Karpas-422 (cell line): ENCODE results near the gene ADARB2. TPM values are rescaled to one million over a fixed set of nuclear protein-coding genes. Genes with fewer than 3 reads are reported as not detected.

Source experiments
- DNase-seq: peaks from one replicate; pipeline ENCODE4 v3.0.0-alpha.2; 2015
- H2AFZ ChIP-seq: fragments of 200-600 bp; sonication (generic); 2 replicates; pipeline ENCODE4 v1.6.1; 2014; ENCODE audit warnings: antibody characterized with exemption, low read length, mixed read lengths
- H3K27ac ChIP-seq: fragments of 200-600 bp; sonication (generic); 2 replicates; pipeline ENCODE4 v1.5.1; 2014; ENCODE audit warnings: mild to moderate bottlenecking, low read length, moderate library complexity
- H3K27me3 ChIP-seq: fragments of 200-600 bp; sonication (generic); 2 replicates; pipeline ENCODE4 v1.6.1; 2014; ENCODE audit warnings: low read length, mixed read lengths
- H3K36me3 ChIP-seq: fragments of 200-600 bp; sonication (generic); 2 replicates; pipeline ENCODE4 v1.6.1; 2014; ENCODE audit warnings: low read length, mixed read lengths; ENCODE audit not compliant: insufficient read depth
- H3K4me1 ChIP-seq: fragments of 200-600 bp; sonication (generic); 2 replicates; pipeline ENCODE4 v1.6.1; 2014; ENCODE audit warnings: mild to moderate bottlenecking, low read length, mixed read lengths
- H3K4me2 ChIP-seq: fragments of 200-600 bp; sonication (generic); 2 replicates; pipeline ENCODE4 v1.6.1; 2014; ENCODE audit warnings: low read length, low read depth, mild to moderate bottlenecking; ENCODE audit not compliant: poor library complexity, severe bottlenecking
- H3K4me3 ChIP-seq: fragments of 200-600 bp; sonication (generic); 2 replicates; pipeline ENCODE4 v1.5.1; 2014; ENCODE audit warnings: mild to moderate bottlenecking, antibody characterized with exemption, low read length, mixed read lengths
- H3K79me2 ChIP-seq: fragments of 200-600 bp; sonication (generic); 2 replicates; pipeline ENCODE4 v1.6.1; 2014; ENCODE audit warnings: mild to moderate bottlenecking, low read length, mixed read lengths
- H3K9ac ChIP-seq: fragments of 200-600 bp; sonication (generic); 2 replicates; pipeline ENCODE4 v1.6.0; 2014; ENCODE audit warnings: low read length
- H3K9me2 ChIP-seq: fragments of 200-600 bp; sonication (generic), shearing (Covaris generic); replicated peaks from 2 replicates; pipeline ENCODE4 v1.6.0; 2014; ENCODE audit warnings: mild to moderate bottlenecking, low read length, moderate library complexity; ENCODE audit not compliant: insufficient read depth
- H3K9me3 ChIP-seq: fragments of 300-700, 200-600 bp; sonication (generic); 2 replicates; pipeline ENCODE4 v1.6.1; 2014; ENCODE audit warnings: low read length, mixed read lengths
- H4K20me1 ChIP-seq: fragments of 200-600 bp; sonication (generic); 2 replicates; pipeline ENCODE4 v1.6.1; 2014; ENCODE audit warnings: mild to moderate bottlenecking, antibody characterized with exemption, low read length, low read depth; ENCODE audit not compliant: insufficient read depth
- total RNA-seq: library from RNA; depleted of rRNA; stranded (reverse); fragments of >200 nt; shearing (Covaris generic); gene quantifications from 2 replicates; pipeline ENCODE4 v1.2.3, GENCODE V29; 2014; ENCODE audit warnings: low replicate concordance

ADARB2 gene
- total RNA-seq, 1 experiment from 2014 or later: not detected

GRCh38 chr10:1595242-1595600, 142.1 kb downstream of the ADARB2 start:
- no peak overlapping the region for H3K4me2 ChIP-seq
- H2AFZ ChIP-seq: no peak overlapping the region

GRCh38 chr10:1594372-1595241, 142.7 kb downstream of the ADARB2 start:
- no peaks in the 10 kb centered on the region for H3K9me2 ChIP-seq
- no peaks in the 10 kb centered on the region for H3K9me3 ChIP-seq
- no peak overlapping the region for H3K27ac ChIP-seq
- no peak overlapping the region for H3K4me2 ChIP-seq
- no peak overlapping the region for H2AFZ ChIP-seq
- no peaks in the 10 kb centered on the region for H3K36me3 ChIP-seq
- H3K79me2 ChIP-seq: no peaks in the 10 kb centered on the region
- H3K27me3 ChIP-seq: no peaks in the 10 kb centered on the region
- peaks cover 8% of the 10 kb centered on the region for H3K4me1 ChIP-seq
- H3K9ac ChIP-seq: no peak overlapping the region
- no peaks in the 10 kb centered on the region for H4K20me1 ChIP-seq
- DNase-seq: no peak
- H3K4me3 ChIP-seq: no peak overlapping the region

More at GRCh38 chr10:1595242-1595600, 142.1 kb downstream of the ADARB2 start:
- DNase-seq: no peak
- Histone ChIP-seq H3K9me3 (no peaks in the 10 kb centered on the region), H3K9ac (no peak overlapping the region), H3K27ac (no peak overlapping the region), H3K79me2 (no peaks in the 10 kb centered on the region), H3K9me2 (no peaks in the 10 kb centered on the region), H4K20me1 (no peaks in the 10 kb centered on the region), H3K4me1 (peaks cover 8% of the 10 kb centered on the region), H3K4me3 (no peak overlapping the region), H3K27me3 (no peaks in the 10 kb centered on the region), H3K36me3 (no peaks in the 10 kb centered on the region)

GRCh38 chr10:1591742-1592141, 145.6 kb downstream of the ADARB2 start:
- no peaks in the 10 kb centered on the region for H3K27me3 ChIP-seq
- H4K20me1 ChIP-seq: no peaks in the 10 kb centered on the region
- no peak for DNase-seq
- H3K4me3 ChIP-seq: no peak overlapping the region
- H3K27ac ChIP-seq: no peak overlapping the region
- no peaks in the 10 kb centered on the region for H3K9me2 ChIP-seq
- H3K9me3 ChIP-seq: no peaks in the 10 kb centered on the region
- H3K79me2 ChIP-seq: no peaks in the 10 kb centered on the region
- no peak overlapping the region for H2AFZ ChIP-seq
- H3K4me1 ChIP-seq: peaks cover 8% of the 10 kb centered on the region
- H3K36me3 ChIP-seq: no peaks in the 10 kb centered on the region
- no peak overlapping the region for H3K4me2 ChIP-seq
- H3K9ac ChIP-seq: no peak overlapping the region

- no peaks in the 10 kb centered on the region for H4K20me1 ChIP-seq
- H2AFZ ChIP-seq: no peak overlapping the region
- DNase-seq: no peak
- H3K4me2 ChIP-seq: no peak overlapping the region
- no peaks in the 10 kb centered on the region for H3K9me3 ChIP-seq
- H3K9ac ChIP-seq: no peak overlapping the region
- no peaks in the 10 kb centered on the region for H3K9me2 ChIP-seq
- H3K27me3 ChIP-seq: no peaks in the 10 kb centered on the region
- no peak overlapping the region for H3K27ac ChIP-seq
- no peaks in the 10 kb centered on the region for H3K36me3 ChIP-seq
- peaks cover 8% of the 10 kb centered on the region for H3K4me1 ChIP-seq
- no peak overlapping the region for H3K4me3 ChIP-seq
- H3K79me2 ChIP-seq: no peaks in the 10 kb centered on the region
Measured at GRCh38 chr10:1591045-1591444, 146.3 kb downstream of the ADARB2 start.

GRCh38 chr10:1589257-1589656, 148.1 kb downstream of the ADARB2 start:
- DNase-seq: no peak
- Histone ChIP-seq H3K27me3 (no peaks in the 10 kb centered on the region), H3K79me2 (no peaks in the 10 kb centered on the region), H3K9ac (no peak overlapping the region), H3K4me2 (no peak overlapping the region), H3K9me2 (no peaks in the 10 kb centered on the region), H3K36me3 (no peaks in the 10 kb centered on the region), H4K20me1 (no peaks in the 10 kb centered on the region), H2AFZ (no peak overlapping the region), H3K27ac (no peak overlapping the region), H3K4me1 (peaks cover 8% of the 10 kb centered on the region), H3K4me3 (no peak overlapping the region), H3K9me3 (no peaks in the 10 kb centered on the region)

GRCh38 chr10:1582739-1583138, 154.6 kb downstream of the ADARB2 start:
- no peaks in the 10 kb centered on the region for H3K27me3 ChIP-seq
- H3K9ac ChIP-seq: no peak overlapping the region
- no peaks in the 10 kb centered on the region for H3K36me3 ChIP-seq
- H3K4me3 ChIP-seq: no peak overlapping the region
- H3K79me2 ChIP-seq: no peaks in the 10 kb centered on the region
- no peak for DNase-seq
- peaks cover 18% of the 10 kb centered on the region for H3K4me1 ChIP-seq
- H3K9me2 ChIP-seq: no peaks in the 10 kb centered on the region
- H3K27ac ChIP-seq: no peak overlapping the region
- no peak overlapping the region for H3K4me2 ChIP-seq
- H2AFZ ChIP-seq: no peak overlapping the region
- H4K20me1 ChIP-seq: no peaks in the 10 kb centered on the region
- no peaks in the 10 kb centered on the region for H3K9me3 ChIP-seq

- peaks cover 33% of the 10 kb centered on the region for H3K4me1 ChIP-seq
- no peaks in the 10 kb centered on the region for H3K9me2 ChIP-seq
- H3K27me3 ChIP-seq: no peaks in the 10 kb centered on the region
- DNase-seq: no peak
- no peak overlapping the region for H3K4me2 ChIP-seq
- H4K20me1 ChIP-seq: no peaks in the 10 kb centered on the region
- H3K27ac ChIP-seq: no peak overlapping the region
- no peak overlapping the region for H3K4me3 ChIP-seq
- no peaks in the 10 kb centered on the region for H3K79me2 ChIP-seq
- no peak overlapping the region for H3K9ac ChIP-seq
- no peaks in the 10 kb centered on the region for H3K9me3 ChIP-seq
- no peaks in the 10 kb centered on the region for H3K36me3 ChIP-seq
- no peak overlapping the region for H2AFZ ChIP-seq
Measured at GRCh38 chr10:1581189-1581588, 156.1 kb downstream of the ADARB2 start.

GRCh38 chr10:1579671-1580070, 157.7 kb downstream of the ADARB2 start:
- H3K9ac ChIP-seq: no peak overlapping the region
- no peak overlapping the region for H3K27ac ChIP-seq
- no peaks in the 10 kb centered on the region for H4K20me1 ChIP-seq
- no peaks in the 10 kb centered on the region for H3K27me3 ChIP-seq
- H2AFZ ChIP-seq: no peak overlapping the region
- no peaks in the 10 kb centered on the region for H3K36me3 ChIP-seq
- H3K4me3 ChIP-seq: no peak overlapping the region
- no peaks in the 10 kb centered on the region for H3K9me3 ChIP-seq
- peak overlapping the region; percentile 34 for H3K4me2 ChIP-seq
- peaks cover 43% of the 10 kb centered on the region for H3K4me1 ChIP-seq
- no peaks in the 10 kb centered on the region for H3K9me2 ChIP-seq
- DNase-seq: no peak
- H3K79me2 ChIP-seq: no peaks in the 10 kb centered on the region
